ENCODE data around the gene EMILIN2. TPM values are rescaled to one million over a fixed set of nuclear protein-coding genes. Genes with fewer than 3 reads are reported as not detected.
"Not testable (repeated sequence)": the region's sequence is repeated elsewhere in the genome, so short reads cannot be mapped to it uniquely, and the experiment has no call there.

Gene EMILIN2
- polyA plus RNA-seq (ENCODE audit: insufficient read length), result 23.1 TPM

DNA sequence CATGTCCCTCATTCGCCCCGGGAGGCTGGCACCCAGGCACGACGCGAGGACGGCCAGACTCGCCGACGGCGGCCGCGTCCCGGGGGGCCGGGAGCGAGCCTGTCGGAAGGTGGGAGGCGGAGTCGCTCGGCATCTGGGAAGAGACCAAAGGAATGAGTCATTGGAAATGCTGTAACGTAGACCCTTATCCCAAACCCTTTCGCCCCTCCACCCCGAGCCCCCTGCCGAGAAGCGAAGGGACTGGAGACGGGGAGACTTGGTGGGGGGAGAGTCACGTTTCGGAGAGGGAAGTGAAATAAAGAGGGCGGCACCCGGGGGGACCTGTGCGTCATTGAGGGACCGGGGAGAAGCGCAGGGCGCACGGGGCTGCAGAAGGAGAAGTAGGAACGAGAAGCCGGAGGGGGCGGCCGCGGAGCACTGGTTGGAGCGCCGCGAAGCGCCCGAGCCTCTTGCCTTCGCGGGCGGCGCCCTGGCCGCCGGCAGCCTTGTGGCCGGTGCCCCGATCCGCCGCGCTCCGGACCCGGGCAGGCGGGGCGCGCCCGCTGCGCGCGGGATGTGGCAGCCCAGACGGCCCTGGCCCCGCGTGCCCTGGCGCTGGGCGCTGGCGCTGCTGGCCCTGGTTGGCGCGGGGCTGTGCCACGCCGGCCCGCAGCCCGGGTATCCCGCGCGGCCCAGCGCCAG, at the start of gene EMILIN2:
TSS of gene EMILIN2 (plus strand) at position 371 of the 681 bp plus-strand sequence. CDS start at position 554, 183 bp downstream.
- peak; percentile 84 for DNase-seq

DNA sequence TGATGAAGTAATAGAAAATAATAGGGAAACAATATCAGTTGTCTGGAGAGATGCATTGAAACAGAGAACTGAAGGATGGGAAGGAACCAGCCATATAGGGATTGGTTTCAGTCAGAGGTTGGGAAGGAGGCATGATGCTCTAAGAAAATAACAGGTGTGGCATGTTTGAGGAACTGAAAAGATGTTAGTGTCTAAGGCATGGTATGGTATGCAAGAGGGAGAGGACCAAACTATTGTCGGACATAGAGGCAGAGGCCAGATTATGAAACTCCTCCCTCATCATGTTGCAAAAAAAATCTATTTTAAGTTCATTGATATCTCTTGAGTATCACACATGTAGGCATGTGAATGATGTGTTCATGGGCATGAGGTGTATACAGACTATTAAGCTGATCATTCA, 48.9 kb upstream of the EMILIN2 start:
- DNase-seq, result no peak

DNA sequence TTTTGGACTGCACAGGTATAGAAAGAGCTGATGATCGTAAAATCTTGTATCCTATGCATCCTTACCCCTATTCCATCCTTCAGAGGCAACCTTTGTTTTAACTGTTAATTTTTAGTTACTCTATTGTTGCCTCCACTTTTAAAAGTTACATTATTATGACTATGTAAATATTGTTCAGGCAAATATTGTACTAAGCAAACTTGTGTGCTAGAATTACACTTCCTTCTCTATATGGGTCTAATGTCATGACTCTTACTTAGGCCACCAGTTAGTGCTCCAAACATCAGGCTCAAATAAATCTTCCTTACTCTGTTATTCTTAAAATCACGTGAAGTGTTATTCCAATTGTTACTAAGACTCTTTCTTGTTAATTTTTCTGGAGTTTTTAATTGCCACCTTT, 47.4 kb upstream of the EMILIN2 start:
- no peak for DNase-seq

DNA sequence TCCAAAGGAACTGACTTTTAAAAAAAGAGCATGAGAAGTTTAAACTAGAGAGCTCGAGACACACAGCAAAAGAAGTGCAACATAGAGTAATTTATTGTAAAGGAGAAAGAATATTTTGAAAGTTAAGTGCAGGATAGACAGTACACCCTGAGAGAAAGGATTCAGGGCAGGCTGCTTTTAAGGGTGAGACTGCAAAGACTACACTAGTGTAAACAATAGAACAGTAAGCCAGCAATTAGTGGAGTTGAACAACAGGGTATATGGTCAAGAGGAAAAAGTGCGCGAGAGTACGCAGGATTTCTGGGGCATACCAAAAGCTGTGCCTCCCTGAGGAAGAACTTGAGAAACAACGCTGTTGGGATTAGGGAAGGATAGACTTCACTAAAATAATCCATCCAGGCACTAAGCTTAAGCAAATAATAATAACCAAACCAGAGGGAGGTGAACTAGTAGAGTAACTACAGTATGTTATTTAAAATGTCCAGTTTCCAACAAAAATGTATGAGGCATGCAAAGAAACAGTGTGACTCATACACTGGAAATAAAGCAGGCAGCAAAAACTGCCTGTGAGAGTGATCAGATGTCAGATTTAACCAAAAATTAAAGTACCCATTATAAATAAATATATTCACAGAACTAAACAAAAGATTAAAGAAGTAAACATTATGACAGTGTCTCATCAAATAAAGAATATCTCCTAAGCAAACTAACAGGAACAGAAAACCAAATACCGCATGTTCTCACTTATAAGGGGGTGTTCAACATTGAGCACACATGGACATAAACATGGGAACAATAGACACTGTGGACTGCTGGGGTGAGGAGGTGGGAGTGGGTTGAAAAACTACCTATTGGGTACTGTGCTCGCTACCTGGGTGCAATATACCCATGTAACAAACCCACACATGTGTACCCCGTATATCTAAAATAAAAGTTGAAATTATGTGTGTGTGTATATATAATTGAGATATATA, 40.5 kb upstream of the EMILIN2 start:
- no peak for DNase-seq

DNA sequence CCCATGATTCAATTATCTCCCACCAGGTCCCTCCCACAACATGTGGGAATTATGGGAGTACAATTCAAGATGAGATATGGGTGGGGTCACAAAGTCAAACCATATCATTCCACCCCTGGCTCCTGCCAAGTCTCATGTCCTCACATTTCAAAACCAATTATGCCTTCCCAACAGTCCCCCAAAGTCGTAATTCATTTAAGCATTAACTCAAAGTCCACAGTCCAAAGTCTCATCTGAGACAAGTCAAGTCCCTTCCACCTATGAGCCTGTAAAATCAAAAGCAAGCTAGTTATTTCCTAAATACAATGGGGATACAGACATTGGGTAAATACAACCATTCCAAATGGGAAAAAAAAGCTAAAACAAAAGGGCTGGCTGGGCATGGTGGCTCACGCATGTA, 38.2 kb upstream of the EMILIN2 start:
- DNase-seq, result not testable (repeated sequence)

DNA sequence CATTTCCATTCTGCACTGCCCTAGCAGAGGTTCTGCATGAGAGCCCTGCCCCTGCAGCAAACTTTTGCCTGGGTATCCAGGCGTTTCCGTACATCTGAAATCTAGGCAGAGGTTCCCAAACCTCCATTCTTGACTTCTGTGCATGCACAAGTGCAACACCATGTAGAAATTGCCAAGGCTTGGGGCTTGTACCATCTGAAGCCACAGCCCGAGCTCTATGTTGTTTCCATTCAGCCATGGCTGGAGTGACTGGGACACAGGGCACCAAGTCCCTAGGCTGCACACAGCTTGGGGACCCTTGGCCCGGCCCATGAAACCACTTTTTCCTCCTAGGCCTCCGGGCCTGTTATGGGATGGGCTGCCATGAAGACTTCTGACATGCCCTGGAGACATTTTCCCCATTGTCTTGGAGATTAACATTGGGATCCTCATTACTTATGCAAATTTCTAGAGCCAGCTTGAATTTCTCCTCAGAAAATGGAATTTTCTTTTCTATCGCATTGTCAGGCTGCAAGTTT, 37.1 kb upstream of the EMILIN2 start:
- DNase-seq, result not testable (repeated sequence)

DNA sequence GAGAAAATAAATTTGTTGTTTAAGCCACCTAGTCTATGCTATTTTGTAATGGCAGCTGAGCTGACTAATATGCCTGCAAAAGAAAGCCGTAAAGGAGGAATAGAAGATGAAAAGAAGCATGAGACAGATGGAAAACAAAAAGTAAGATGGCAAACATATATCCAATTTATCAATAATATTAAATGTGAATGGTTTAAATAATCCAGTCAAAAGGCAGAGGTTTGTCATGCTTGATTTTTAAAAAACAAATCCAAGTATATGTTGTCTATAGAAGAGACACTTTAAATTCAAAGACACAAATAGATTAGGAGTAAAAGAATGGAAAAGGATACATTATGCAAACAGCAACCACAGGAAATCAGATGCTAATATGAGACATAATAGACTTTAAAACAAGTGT, 35.4 kb upstream of the EMILIN2 start:
- no peak for DNase-seq

DNA sequence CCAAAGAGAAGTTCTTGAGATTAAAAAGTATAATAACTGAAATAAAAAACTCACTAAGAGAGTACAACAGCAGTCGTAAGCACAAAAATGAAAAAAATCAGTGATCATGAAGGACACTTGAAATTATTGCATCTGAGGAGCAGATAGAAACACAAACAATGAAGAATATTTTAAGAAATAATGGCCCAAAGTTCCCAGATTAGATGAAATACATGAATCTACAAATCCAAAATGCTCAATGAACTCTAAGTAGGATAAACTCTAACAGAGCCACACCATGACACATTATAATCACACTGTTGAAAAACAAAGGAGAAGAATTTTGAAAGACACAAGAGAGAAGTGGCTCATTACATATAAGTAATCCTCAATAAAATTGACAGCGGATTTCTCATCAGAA, 31.9 kb upstream of the EMILIN2 start:
- DNase-seq, result no peak

DNA sequence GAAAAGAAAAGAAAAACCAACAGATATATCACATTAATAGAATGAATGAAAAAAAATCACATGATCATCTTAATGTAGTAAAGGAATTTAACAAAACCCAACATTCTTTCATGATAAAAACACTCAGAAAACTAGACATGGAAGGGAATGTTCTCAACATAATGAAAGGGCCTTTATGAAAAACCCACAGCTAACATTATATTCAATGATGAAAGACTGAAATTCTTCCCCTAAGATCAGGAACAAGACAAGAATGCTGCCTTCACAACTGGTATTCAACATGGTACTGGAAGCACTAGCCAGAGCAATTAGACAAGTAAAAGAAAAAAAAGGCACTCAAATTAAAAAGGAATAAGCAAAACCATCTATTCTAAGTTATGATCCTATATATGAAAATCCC, 28.5 kb upstream of the EMILIN2 start:
- no peak for DNase-seq

DNA sequence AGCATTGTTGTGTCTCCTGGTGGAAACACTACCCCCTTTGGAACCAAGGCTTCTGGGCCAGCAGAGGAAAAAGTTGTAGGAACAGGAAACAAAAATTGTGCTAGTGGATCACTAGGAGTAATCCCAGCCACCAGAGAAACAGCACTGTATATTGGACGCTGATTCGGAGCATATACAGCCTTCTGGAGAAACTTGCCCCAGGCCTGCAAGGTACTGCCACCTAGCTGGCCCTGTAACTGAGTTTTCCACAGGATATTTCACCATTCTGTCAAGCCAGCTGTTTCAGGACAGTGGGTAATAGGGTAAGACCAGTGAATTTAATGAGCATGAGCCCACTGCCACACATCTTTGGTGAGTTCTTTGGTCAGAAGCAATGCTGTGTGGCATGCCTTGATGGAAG, 25.1 kb upstream of the EMILIN2 start:
- no peak for DNase-seq

DNA sequence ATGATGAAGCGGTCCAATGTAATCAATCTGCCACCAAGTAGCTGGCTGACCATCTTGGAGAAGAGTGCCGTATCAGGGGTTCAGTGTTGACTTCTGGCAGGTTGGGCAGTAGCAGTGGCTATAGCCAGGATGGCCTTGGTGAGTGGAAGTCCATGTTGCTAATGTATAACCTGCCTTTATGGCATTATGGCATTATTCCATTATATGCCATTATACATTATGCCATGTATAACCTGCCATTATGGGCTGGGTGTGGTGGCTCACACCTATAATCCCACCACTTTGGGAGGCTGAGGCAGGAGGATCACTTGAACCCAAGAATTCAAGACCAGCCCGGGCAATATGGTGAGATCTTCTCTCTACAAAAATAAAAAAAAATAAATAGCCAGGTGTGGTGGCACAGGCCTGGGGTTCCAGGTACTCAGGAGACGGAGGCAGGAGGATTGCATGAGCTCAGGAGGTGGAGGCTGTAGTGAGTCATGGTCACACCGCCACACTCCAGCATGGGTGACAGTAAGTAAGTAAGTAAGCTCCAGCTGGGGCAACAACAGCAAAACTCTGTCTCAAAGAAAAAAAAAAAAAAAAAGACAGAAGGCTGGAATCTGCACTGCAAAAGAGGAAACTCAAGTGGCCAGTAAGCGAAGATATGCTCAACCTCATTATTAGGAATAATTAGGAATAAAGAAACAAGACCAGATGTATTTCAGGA, 24.4 kb upstream of the EMILIN2 start:
- no peak for DNase-seq

DNA sequence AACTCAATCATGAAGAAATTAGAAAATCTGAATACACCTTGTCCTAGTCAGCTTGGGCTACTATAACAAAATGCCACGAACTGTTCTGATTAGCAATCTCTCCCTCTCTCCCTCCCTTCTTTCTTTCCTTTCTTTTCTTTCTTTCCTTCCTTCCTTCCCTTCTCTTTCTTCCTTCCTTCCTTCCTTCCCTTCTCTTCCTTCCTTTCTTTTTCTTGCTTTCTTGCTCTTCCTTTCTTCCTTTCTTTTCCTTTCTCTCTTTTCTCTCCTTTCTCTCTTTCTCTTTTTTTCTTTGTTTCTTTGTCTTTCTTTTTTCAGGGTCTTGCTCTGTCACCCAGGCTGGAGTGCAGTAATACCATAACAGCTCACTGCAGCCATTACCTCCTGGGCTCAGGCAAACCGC, 23.6 kb upstream of the EMILIN2 start:
- no peak for DNase-seq

DNA sequence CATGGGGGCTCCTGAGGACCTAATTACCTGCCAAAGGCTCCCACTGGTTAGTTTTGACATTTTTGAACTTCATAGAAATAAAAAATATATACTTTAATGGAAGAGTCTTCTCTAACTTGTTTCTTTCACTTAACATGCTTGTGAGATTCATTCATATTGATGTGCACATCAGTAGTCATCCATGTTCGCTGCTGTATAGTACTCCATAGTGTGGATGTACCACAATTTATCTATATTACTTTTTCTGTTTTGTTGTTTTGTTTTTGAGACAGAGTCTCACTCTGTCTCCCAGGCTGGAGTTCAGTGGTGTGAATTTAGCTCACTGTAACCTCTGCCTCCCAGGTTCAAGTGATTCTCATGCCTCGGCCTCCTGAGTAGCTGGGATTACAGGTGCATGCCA, 22.8 kb upstream of the EMILIN2 start:
- DNase-seq, result no peak

DNA sequence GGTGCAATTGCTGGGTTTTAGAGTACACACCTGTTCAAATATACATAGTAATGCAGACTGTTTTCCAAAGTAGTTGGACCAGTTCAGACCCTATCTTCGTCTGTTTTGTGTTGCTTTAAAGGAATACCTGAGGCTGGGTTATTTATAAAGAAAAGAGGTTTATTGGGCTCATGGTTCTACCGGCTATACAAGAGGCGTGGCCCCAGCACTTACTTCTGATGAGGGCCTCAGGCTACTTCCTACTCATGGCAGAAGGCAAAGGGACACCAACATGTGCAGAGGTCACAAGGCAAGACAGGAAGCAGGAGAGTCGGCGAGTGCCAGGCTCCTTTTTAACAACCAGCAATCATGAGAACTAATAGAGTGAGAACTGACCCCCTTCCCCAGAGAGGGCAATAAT, 21.9 kb upstream of the EMILIN2 start:
- DNase-seq, result no peak

DNA sequence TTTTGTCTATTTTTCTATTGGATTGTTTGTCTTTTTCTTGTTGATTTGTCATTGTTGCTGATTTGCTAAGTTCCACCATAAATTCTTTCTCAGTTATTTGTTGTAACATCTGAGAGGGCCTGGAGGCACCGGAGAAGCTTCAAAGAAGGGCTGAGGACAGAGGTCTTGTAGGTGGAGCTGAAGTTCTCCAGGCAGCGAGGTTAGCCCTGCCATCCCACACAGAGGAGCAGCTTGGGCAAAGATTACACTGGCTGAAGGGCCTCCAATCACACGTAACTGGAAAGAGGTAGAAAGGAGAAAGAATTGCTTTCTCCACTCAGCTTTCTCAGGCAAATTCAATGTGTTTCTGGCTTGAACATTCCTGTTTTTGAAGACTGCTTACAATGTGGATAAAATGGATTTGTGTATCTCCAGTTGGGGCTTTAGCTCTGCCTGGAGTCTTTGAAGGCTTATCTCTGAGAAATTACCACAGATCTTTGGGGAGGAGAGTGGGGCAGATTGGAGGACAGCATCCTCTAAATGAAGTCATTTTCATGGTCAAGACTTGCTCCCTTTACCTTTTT, 21.1 kb upstream of the EMILIN2 start:
- no peak for DNase-seq

DNA sequence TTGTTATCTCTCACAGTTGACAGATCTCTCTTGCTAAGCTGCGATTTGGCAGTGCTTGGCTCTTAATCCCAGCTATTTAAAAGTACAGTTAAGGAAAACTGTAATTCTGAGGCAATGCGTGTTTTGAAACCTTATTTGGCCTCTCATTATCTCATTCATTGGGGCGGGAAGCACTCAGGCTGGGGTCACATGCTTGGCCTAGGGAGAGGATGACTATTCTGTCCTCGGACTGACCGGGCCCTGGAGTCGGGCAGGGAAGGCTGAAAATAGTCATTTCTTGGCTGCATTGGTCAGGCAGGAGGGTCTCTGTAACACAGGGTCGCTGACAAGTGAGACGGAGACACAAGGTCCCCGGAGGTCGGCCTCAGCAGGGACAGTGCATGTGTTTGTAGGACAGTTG, 20.2 kb upstream of the EMILIN2 start:
- no peak for DNase-seq

DNA sequence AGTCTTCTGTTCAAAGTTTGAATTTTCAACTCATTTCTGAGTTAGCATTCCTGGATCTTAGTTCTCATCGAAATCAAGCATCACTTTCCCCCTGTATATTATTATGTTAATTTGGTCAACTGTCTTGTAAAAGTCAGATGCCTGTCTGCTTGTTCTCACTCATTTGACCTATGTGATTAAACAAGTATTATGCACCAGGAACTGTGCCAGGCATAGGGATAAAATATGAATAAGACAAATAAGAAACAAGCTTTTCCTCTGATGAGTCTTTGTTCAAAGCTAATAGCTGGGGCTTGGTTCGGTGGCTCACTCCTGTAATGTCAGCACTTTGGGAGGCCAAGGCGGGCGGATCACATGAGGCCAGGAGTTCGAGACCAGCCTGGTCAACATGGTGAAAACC, 19.7 kb upstream of the EMILIN2 start:
- DNase-seq, result no peak

DNA sequence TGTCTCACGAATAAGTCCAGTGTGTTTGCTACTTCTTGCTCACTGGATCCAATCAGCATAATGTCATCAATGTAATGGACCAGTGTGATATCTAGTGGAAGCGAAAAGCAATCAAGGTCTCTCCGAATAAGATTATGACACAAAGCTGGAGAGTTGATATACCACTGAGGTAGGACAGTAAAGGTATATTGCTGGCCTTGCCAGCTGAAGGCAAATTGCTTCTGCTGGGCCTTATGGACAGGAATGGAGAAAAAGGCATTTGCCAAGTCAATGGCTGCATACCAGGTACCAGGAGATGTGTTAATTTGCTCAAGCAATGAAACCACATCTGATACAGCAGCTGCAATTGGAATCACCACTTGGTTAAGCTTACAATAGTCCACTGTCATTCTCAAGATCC, 10.7 kb upstream of the EMILIN2 start:
- not testable (repeated sequence) for DNase-seq

DNA sequence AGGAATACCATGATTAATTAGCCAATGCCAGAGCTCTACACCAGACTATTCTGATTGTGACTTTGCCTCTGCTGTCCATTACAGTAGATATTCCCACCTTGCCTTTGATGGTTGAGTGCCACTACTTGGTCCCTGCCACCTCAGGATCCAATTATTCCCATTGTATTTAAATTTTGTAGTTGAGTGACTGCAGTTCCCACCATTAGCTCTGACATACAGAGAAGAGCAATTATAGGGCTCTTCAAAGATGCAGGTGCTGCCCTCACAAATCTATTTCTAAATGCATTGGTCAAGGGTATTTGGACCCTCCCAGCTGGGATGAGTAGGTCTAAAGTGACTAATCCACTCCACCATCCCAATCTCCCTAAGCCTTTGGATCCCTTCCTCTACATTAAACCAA, 9.5 kb upstream of the EMILIN2 start:
- not testable (repeated sequence) for DNase-seq

DNA sequence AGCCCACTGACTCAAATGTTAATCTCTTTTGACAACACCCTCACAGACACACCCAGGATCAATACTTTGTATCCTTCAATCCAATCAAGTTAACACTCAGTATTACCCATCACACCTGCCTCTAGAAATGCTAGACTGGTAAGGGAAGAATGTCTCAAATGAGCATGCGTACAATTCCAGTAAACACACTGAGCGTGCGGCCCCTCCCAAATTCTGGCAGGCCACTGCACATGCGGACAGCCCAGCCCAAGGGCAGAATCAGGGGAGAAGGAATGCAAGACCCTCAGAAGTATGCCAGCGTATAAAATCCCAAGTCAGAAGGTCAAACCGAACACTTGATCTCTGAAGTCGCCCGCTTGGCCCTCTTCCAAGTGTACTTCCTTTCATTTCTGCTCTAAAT, 7.6 kb upstream of the EMILIN2 start:
- no peak for DNase-seq

DNA sequence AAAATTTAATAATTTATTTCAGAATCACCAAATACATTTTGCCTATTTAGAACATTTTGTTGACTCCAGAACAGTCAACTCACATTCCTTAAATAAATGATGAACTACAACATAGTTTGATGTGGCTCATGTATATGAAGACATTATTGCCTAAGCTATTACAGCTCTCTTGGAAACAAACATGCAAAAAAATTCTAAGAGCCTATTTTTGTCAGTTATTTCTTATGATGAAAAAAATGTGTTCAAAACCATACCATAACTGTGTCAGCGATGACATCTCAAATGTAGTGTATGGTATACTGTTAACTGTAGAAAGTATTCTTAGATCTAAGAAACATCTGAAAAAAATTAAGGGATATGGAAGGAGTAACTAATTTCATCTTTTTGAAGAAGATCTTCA, 6.3 kb upstream of the EMILIN2 start:
- DNase-seq, result no peak

DNA sequence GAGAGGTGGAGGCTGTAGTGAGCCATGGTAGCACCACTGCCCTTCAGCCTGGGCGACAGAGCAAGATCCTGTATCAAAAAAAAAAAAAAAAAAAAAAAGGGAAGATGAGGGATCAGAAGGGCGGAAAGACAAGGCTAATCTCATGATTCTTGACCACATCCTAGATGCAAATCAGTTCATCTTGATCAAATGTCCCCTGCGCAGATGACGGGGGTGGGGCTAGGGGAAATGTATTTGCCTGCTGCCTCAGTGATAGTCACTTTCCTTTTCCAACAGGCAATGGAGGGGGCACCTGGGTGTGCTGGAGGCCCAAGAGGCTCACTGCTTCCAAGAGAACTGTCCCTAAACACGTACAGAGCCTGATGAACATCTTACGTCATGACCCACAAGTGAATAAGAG, 3.7 kb upstream of the EMILIN2 start:
- no peak for DNase-seq

DNA sequence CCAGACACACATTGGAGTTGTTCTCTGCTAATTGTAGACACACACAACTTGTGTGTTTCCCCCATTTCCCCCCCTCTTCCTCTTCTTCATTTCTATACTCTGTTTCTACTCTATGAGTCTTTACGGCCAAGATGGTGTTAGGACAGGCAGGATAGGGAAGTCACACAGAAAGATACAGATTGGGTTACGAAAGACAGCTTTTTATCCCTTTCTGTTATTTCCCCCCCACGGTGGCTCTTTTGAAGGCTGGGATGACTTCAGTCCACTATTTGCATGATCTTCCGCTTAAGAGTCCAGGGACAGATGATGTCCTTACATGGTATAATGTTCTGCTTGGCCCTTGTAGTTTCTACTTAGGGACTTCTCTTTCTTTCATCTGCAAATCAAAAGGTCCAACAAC, 1.6 kb upstream of the EMILIN2 start:
- no peak for DNase-seq
